OCI-LY7 (cell line): ENCODE measurements around the gene TLR5.

Experiments
- CTCF ChIP-seq: fragments of 200-600 bp; sonication (generic); conservative IDR thresholded peaks from 2 replicates; pipeline ENCODE4 v1.5.1; 2014; ENCODE audit warnings: mild to moderate bottlenecking, antibody characterized with exemption, low read length, moderate library complexity, mixed read lengths
- EZH2phosphoT487 ChIP-seq: fragments of 200-600 bp; sonication (generic); IDR thresholded peaks from 2 replicates; pipeline ENCODE4 v1.6.1; 2018; ENCODE audit warnings: low read depth, borderline replicate concordance, mild to moderate bottlenecking, mixed run types, antibody characterized with exemption, low read length, moderate library complexity, mixed read lengths

DNA sequence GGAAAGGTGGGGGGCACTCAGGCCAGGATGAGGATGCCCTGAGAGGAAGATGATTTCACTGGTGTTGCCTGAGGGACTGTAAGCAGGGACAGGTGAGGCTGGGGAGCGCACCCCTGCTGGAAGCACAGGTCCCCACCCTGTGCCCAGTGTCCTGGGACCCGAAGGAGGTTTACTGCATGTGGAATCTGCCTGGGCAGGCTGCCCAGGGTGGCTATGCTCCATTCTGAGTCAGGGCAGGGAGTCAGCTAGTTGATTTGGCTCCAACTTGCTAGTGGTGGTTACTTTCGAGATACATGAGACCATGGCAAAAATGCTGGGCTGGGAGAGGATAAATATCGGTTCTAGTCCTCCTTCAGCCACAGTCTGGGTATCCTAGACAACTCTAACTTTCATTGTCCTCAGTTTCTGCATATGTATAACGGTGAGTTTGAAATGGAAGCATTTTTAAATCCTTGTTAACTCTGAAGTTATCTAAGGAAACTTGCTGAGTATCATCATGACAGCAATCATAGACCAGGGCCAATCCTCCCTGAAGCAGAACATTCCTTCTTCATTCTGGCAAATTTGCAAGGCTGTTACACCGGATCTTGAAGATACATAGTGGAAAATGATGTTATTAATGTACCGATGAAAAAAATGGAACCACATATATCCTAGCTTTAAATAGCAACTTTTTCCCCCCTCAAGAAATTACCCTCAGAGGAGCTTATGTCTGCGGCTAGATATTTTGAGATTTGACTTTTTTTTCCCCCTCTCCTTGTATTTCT is 7.7 kb downstream of the TLR5 start:
- TF ChIP-seq CTCF, result no peak
- no peak for TF ChIP-seq EZH2phosphoT487
